HG02763 (cell line): ENCODE data around the gene NADK.

Experiments used
- ATAC-seq: cut with Tn5 transposase; IDR thresholded peaks from one replicate; pipeline ENCODE4 v1.9.1; 2021; ENCODE audit warnings: mild to moderate bottlenecking, moderate library complexity; ENCODE audit not compliant: unreplicated experiment

NADK gene, protein sequence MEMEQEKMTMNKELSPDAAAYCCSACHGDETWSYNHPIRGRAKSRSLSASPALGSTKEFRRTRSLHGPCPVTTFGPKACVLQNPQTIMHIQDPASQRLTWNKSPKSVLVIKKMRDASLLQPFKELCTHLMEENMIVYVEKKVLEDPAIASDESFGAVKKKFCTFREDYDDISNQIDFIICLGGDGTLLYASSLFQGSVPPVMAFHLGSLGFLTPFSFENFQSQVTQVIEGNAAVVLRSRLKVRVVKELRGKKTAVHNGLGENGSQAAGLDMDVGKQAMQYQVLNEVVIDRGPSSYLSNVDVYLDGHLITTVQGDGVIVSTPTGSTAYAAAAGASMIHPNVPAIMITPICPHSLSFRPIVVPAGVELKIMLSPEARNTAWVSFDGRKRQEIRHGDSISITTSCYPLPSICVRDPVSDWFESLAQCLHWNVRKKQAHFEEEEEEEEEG

GRCh38 chr1:1777950-1778662 lies at the start of gene NADK:
TSS of gene NADK (minus strand) at chr1:1778470. CDS start at chr1:1765406, 13,064 bp downstream.
- peak; percentile 39 for ATAC-seq

DNA sequence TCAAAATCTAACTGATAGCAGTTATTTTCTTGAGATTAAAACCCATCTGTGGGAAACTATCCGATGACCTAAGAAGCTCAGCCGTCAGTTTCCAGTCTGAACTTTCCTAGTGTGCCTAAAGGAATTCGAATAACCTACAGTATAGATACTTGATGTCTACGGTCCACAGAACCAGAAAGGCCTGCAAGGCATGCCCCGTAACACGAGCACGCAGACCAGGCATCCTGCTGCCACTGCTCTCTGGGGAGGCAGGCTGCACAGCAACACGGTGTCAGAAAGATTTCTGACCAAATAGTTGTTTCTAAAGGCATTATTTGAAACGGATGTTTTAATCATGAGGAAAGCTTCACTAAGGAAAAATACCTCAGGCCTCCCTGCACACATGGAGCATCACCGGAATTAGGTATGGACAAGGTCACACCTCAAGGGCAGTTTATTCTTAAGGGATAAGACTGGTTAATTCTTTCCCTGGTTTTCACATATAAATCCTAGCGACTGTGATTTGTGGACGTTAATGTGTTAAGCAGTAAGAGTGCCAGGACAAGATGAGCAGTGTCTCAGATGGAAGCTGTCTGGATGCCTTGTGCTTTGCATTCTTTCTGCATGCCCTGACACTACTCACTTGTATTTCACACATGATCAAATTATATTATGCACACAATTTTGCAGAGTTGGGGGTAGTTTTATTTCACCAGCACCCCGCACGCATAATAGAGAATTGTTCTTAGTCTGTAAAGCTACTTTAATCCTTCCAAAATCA lies 49.0 kb upstream of the NADK start:
- no peak for ATAC-seq

DNA sequence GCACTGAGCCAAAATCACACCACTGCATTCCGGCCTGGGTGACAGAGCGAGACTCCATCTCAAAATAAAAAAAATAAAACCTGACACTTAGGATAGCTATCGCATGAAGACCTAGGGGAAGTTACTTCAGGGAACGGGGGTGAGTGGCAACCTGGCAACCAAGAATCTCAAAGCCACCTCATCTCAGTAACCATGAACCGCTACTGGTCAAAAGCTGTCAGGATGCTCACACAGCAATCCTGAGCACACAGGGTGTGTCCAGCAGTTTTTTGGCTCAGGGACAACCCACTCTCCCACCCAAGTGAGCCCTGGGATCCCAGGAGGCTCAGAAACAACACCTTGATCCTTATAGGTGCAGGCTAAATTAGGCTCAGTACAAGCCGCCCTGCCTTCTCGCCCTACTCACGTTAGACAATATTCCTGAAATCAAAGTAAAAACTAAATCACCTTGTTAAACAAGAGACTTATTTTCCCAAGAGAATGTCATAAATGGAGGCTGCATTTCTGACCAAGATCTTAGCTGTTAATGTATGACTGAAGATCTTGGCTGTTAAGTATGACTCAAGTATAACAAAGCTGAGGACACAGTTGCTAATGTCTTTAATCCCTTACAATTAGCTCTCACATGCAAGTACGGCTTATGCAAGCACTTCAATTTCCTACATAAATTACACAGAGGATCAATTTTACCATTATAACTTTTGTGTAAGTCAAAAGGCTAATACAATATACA lies 48.3 kb upstream of the NADK start:
- ATAC-seq: no peak

GRCh38 chr1:1825217-1825616 lies 46.9 kb upstream of the NADK start:
- no peak for ATAC-seq

- ATAC-seq: no peak
Measured at GRCh38 chr1:1819762-1820161, 41.5 kb upstream of the NADK start.

- no peak for ATAC-seq
Measured at GRCh38 chr1:1817221-1817620, 39.0 kb upstream of the NADK start.

DNA sequence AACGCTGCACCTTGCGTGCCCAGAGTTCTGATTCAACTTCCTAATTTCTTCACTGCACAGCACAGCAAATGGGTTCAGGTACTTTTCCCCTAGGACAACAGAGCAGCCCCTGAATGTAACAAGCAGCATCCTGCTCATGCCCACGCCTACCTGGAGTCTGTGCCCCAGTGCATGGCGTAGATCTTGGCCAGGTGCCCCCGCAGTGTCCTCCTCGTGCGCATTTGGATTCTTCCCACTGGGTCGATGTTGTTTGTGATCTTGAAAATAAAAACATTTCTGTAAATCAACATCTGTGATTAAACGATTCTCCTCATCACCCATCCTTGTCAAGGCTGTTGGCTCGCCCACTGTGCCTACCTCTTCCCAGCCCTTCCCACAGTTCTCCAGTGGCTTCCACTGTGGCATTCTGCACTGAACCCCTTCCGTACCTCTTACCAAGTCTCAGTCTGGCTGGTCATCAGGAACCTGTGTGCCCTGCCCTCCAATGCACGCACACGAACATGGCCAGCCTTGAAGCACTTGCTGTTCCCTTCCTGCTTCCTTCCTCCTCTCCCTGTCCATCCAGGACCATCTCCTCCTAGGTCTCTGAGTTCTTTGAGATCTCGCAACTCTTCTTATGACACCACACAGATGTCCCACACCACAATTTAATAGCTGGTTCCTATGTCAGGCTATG lies 37.5 kb upstream of the NADK start:
- no peak for ATAC-seq

GRCh38 chr1:1809489-1809888 lies 31.2 kb upstream of the NADK start:
- ATAC-seq: no peak

DNA sequence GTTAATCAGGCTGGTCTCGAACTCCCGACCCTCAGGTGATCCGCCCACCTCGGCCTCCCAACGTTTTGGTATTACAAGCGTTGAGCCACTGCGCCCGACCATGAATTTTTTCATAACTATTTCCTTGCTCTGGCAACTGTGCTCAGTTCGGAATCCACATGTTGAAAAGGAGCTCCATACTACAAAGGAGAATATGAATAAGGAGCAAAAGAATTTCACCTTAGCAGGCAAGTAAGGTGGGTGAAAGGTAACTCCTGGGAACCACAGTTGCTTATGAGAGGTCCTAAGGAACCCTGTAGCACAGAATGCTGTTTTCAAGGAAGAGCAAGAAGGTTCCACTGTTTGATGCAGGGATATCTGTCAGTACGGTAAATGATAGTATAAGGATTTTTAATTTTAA lies 29.9 kb upstream of the NADK start:
- ATAC-seq: no peak

GRCh38 chr1:1806890-1807289 lies 28.6 kb upstream of the NADK start:
- ATAC-seq: no peak

- ATAC-seq: no peak
Measured at GRCh38 chr1:1804301-1804700, 26.0 kb upstream of the NADK start.

DNA sequence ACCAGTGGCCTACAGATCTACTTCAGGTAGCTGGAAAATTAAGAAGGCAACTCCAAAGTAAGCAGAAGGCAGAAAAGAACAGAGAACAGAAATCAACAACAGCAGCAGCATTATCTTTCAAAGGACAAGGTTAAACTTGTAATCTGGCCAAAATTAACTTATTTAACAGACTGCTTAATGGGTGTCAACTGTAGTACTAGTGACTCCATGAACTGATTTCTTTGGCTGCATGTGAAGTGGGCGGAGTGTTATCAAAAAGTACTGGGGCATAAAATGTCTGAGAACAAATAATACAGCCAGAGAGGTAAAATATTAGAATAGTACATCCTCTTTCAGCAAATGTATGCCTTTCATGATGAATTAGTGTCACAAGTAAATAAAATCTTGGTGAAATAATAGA lies 24.6 kb upstream of the NADK start:
- no peak for ATAC-seq

GRCh38 chr1:1799716-1800115 lies 21.4 kb upstream of the NADK start:
- peak; percentile 54 for ATAC-seq

DNA sequence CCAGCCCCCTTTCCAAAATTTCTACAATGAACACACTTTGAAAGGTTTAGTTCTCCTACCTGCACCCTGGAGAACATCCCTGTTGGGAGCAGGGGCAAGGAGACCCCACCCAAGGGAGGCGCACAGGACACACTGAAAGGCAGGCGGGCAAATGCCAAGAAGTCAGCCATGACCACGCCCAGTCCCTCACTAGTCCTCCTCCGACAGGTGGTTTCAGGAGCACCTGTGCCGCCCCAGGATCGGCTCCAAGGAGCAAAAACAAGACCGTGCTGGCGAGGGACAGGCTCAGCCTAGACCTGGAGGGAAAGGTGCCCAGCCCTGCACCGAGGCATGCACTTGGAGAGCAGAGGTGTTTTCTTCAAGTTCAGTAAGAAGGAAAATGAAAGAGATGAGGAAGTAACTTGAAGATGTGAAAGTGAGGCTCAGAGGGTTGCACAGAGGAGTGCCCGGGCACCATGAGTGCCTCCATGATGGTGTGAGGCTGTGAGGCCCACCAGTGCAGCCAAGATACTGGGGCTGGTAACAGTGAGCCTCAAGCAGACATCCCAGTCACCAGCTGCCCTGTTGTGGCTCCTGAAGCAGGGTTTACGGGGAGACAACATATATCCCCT lies 19.6 kb upstream of the NADK start:
- no peak for ATAC-seq

DNA sequence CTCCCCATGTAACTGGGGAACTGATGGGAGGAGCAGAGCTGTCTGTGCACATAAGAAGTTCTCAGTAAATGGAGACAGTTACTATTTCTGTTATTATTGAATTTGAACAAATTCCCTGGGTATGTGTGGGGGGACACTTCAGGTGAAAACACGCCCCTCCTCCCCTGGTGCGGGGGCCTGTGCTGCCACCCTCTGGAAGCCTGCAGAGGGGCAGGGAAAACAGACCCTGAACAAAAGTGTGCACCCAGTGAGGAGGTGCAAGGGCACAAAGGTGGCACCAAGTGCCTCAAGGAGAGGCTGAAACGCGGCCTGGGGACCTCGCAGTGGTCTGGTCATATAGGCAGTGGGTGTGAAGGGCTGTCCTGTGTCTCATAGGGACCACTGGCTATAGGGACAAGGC lies 18.2 kb upstream of the NADK start:
- ATAC-seq: no peak

GRCh38 chr1:1794999-1795398 lies 16.7 kb upstream of the NADK start:
- ATAC-seq: no peak

GRCh38 chr1:1793481-1794244 lies 15.4 kb upstream of the NADK start:
- no peak for ATAC-seq

GRCh38 chr1:1788646-1789431 lies 10.6 kb upstream of the NADK start:
- ATAC-seq: no peak
